GM18861 (cell line): ENCODE data around the gene TDRD6.
"Not testable (repeated sequence)": the region's sequence is repeated elsewhere in the genome, so short reads cannot be mapped to it uniquely, and the experiment has no call there.

Experiments used
- ATAC-seq: cut with Tn5 transposase; IDR thresholded peaks from one replicate; pipeline ENCODE4 v1.9.1; 2021; ENCODE audit not compliant: unreplicated experiment

The TDRD6 gene

GRCh38 chr6:46687619-46688097 lies at the start of gene TDRD6:
TDRD6 (plus strand) TSS chr6:46687885; CDS start chr6:46688129, 244 bp downstream.
- ATAC-seq: no peak

- ATAC-seq: no peak
These were observed 49.8 kb upstream of the TDRD6 start for GRCh38 chr6:46637933-46638332.

- no peak for ATAC-seq
These were observed 49.0 kb upstream of the TDRD6 start for GRCh38 chr6:46638650-46639049.

- no peak for ATAC-seq
These were observed 44.5 kb upstream of the TDRD6 start for GRCh38 chr6:46642928-46643751.

- ATAC-seq: no peak
These were observed 42.4 kb upstream of the TDRD6 start for GRCh38 chr6:46645265-46645664.

GRCh38 chr6:46648108-46648507 lies 39.6 kb upstream of the TDRD6 start:
- ATAC-seq: not testable (repeated sequence)

GRCh38 chr6:46648869-46649492 lies 38.7 kb upstream of the TDRD6 start:
- ATAC-seq: no peak

GRCh38 chr6:46651006-46651405 lies 36.7 kb upstream of the TDRD6 start:
- no peak for ATAC-seq

GRCh38 chr6:46651816-46652215 lies 35.9 kb upstream of the TDRD6 start:
- ATAC-seq: no peak

GRCh38 chr6:46652232-46652602 lies 35.5 kb upstream of the TDRD6 start:
- ATAC-seq: no peak

GRCh38 chr6:46652603-46653438 lies 34.9 kb upstream of the TDRD6 start, which contains the start of the genes CYP39A1 and SLC25A27:
CYP39A1 (minus strand) TSS chr6:46652818; CDS start chr6:46652582, 236 bp downstream.
SLC25A27 (plus strand) TSS chr6:46652975; CDS start chr6:46653193, 218 bp downstream.
- ATAC-seq: peak; percentile 100

- ATAC-seq: no peak
These were observed 34.1 kb upstream of the TDRD6 start for GRCh38 chr6:46653439-46654195.

GRCh38 chr6:46655803-46656202 lies 31.9 kb upstream of the TDRD6 start:
- ATAC-seq: no peak

- ATAC-seq: no peak
These were observed 30.0 kb upstream of the TDRD6 start for GRCh38 chr6:46657642-46658041.

- ATAC-seq: no peak
These were observed 26.2 kb upstream of the TDRD6 start for GRCh38 chr6:46661483-46661882.

GRCh38 chr6:46667377-46667776 lies 20.3 kb upstream of the TDRD6 start:
- ATAC-seq: no peak

- ATAC-seq: no peak
These were observed 13.3 kb upstream of the TDRD6 start for GRCh38 chr6:46674410-46674809.

- no peak for ATAC-seq
These were observed 10.9 kb upstream of the TDRD6 start for GRCh38 chr6:46676604-46677313.

GRCh38 chr6:46677314-46677654 lies 10.4 kb upstream of the TDRD6 start:
- ATAC-seq: no peak

GRCh38 chr6:46684771-46685170 lies 2.9 kb upstream of the TDRD6 start:
- no peak for ATAC-seq
